Liver (tissue), 9 donors: ENCODE results near the gene ETV3. TPM values are rescaled to one million over a fixed set of nuclear protein-coding genes. Genes with fewer than 3 reads are reported as not detected.

Experiments
- DNase-seq: peaks from one replicate; pipeline ENCODE4 v3.0.0-alpha.2; 2017; ENCODE audit warnings: low spot score
- H3K27ac ChIP-seq, 2 donors: one replicate each; pipeline ENCODE4 v1.7.0; 2013; ENCODE audit warnings: inconsistent platforms in 2 of 2, low read length in 2 of 2, control low read depth in 1 of 2, low read depth in 1 of 2, mild to moderate bottlenecking in 1 of 2
- H3K27me3 ChIP-seq, 4 donors: one replicate each; pipeline versions ENCODE4 v1.6.1 to v1.7.0; 2013; ENCODE audit warnings: low read length in 3 of 4, inconsistent platforms in 1 of 4, mild to moderate bottlenecking in 1 of 4, moderate library complexity in 1 of 4; ENCODE audit not compliant: control insufficient read depth in 4 of 4, insufficient read depth in 4 of 4
- H3K36me3 ChIP-seq, 4 donors: one replicate each; pipeline versions ENCODE4 v1.6.1 to v1.7.0; 2013; ENCODE audit warnings: low read length in 3 of 4, mild to moderate bottlenecking in 3 of 4, low read depth in 1 of 4, moderate library complexity in 1 of 4; ENCODE audit not compliant: control insufficient read depth in 4 of 4, insufficient read depth in 3 of 4
- H3K4me1 ChIP-seq, 4 donors: one replicate each; pipeline versions ENCODE4 v1.6.1 to v1.7.0; 2013; ENCODE audit warnings: low read length in 3 of 4, mild to moderate bottlenecking in 3 of 4, moderate library complexity in 1 of 4; ENCODE audit not compliant: control insufficient read depth in 4 of 4, insufficient read depth in 4 of 4
- H3K4me3 ChIP-seq, 3 donors: one replicate each; pipeline versions ENCODE4 v1.6.1 to v1.7.0; 2013; ENCODE audit warnings: low read length in 3 of 3, control low read depth in 1 of 3, low read depth in 1 of 3, mild to moderate bottlenecking in 1 of 3
- H3K9ac ChIP-seq, 2 donors: one replicate each; pipeline ENCODE4 v1.7.0; 2013; ENCODE audit warnings: low read length in 2 of 2, mild to moderate bottlenecking in 2 of 2, moderate library complexity in 2 of 2, control low read depth in 1 of 2, low read depth in 1 of 2
- H3K9me3 ChIP-seq, 4 donors: one replicate each; pipeline versions ENCODE4 v1.6.1 to v1.7.0; 2013; ENCODE audit warnings: low read length in 3 of 4; ENCODE audit not compliant: control insufficient read depth in 4 of 4
- ATF3 ChIP-seq: IDR thresholded peaks from 2 replicates; pipeline ENCODE4 v1.6.1; 2016; ENCODE audit warnings: antibody characterized with exemption
- CTCF ChIP-seq: fragments of 150-350 bp; IDR thresholded peaks from 2 replicates; pipeline ENCODE4 v1.5.1; 2017; ENCODE audit warnings: improper control_type of control experiment, low read depth, low read length; ENCODE audit not compliant: missing input control
- EGR1 ChIP-seq, 2 donors: IDR thresholded peaks; 2 replicates each; pipeline ENCODE4 v1.6.1; 2016 to 2018; ENCODE audit warnings: antibody characterized with exemption in 2 of 2, low read depth in 2 of 2
- FOXA1 ChIP-seq: IDR thresholded peaks from 2 replicates; pipeline ENCODE4 v1.6.1; 2016; ENCODE audit warnings: antibody characterized with exemption
- FOXA2 ChIP-seq: IDR thresholded peaks from 2 replicates; pipeline ENCODE4 v1.6.1; 2016; ENCODE audit warnings: antibody characterized with exemption
- GABPA ChIP-seq, 2 donors: IDR thresholded peaks in 1 of 2; conservative IDR thresholded peaks in 1 of 2; 2 replicates each; pipeline ENCODE4 v1.6.1; 2016; ENCODE audit warnings: antibody characterized with exemption in 2 of 2, mild to moderate bottlenecking in 1 of 2, moderate library complexity in 1 of 2
- HNF4A ChIP-seq, 2 donors: conservative IDR thresholded peaks; 2 replicates each; pipeline ENCODE4 v1.6.1; 2016; ENCODE audit warnings: antibody characterized with exemption in 2 of 2, mild to moderate bottlenecking in 2 of 2
- HNF4G ChIP-seq: IDR thresholded peaks from 2 replicates; pipeline ENCODE4 v1.6.1; 2016; ENCODE audit warnings: antibody characterized with exemption
- JUND ChIP-seq, 2 donors: IDR thresholded peaks; 2 replicates each; pipeline ENCODE4 v1.6.1; 2016; ENCODE audit warnings: antibody characterized with exemption in 2 of 2
- MAX ChIP-seq: IDR thresholded peaks from 2 replicates; pipeline ENCODE4 v1.6.1; 2016; ENCODE audit warnings: antibody characterized with exemption
- NR2F2 ChIP-seq: IDR thresholded peaks from 2 replicates; pipeline ENCODE4 v1.6.1; 2016; ENCODE audit warnings: antibody characterized with exemption
- RAD21 ChIP-seq, 2 donors: IDR thresholded peaks; 2 replicates each; pipeline ENCODE4 v1.6.1; 2016; ENCODE audit warnings: antibody characterized with exemption in 2 of 2, mild to moderate bottlenecking in 2 of 2
- REST ChIP-seq: IDR thresholded peaks from 2 replicates; pipeline ENCODE4 v1.6.1; 2016; ENCODE audit warnings: antibody characterized with exemption, mild to moderate bottlenecking
- RXRA ChIP-seq, 2 donors: IDR thresholded peaks; 2 replicates each; pipeline ENCODE4 v1.6.1; 2017 to 2018; ENCODE audit warnings: antibody characterized with exemption in 2 of 2, mild to moderate bottlenecking in 1 of 2
- SP1 ChIP-seq: IDR thresholded peaks from 2 replicates; pipeline ENCODE4 v1.6.1; 2018; ENCODE audit warnings: antibody characterized with exemption, mild to moderate bottlenecking
- TAF1 ChIP-seq: conservative IDR thresholded peaks from 2 replicates; pipeline ENCODE4 v1.6.1; 2016; ENCODE audit warnings: antibody characterized with exemption, mild to moderate bottlenecking
- YY1 ChIP-seq: IDR thresholded peaks from 2 replicates; pipeline ENCODE4 v1.6.1; 2016; ENCODE audit warnings: antibody characterized with exemption, mild to moderate bottlenecking
- ZBTB33 ChIP-seq: IDR thresholded peaks from 2 replicates; pipeline ENCODE4 v1.6.1; 2016; ENCODE audit warnings: antibody characterized with exemption
- WGBS: extraction: QIAGEN DNeasy Blood & Tissue Kit; methylation state at CpG from one replicate; pipeline ENCODE4 v1.1.7; 2013; 5-methylcytosine and 5-hydroxymethylcytosine counted together
- polyA plus RNA-seq, 2 donors: library from polyadenylated mRNA; stranded (reverse) in 1 of 2; unstranded in 1 of 2; fragments of 200-250 nt in 1 of 2; fragments of >200 nt in 1 of 2; fragmentation: Nextera tagmentation in 1 of 2; extraction: Ambion mirVana in 1 of 2; gene quantifications; one replicate each; pipeline versions ENCODE4 v1.2.1 to v1.2.3, GENCODE V29; 2013 to 2015
- total RNA-seq, 2 donors: library from RNA; depleted of rRNA; stranded (reverse); fragments of >200 nt; gene quantifications; one replicate each; pipeline ENCODE4 v1.2.3, GENCODE V29; 2014
- donor health status: healthy.
- donor health status: healthy.
- donor health status: healthy.
- donor health status: healthy.
- donor health status: healthy.

ETV3 gene
- total and polyA plus RNA-seq, 4 donors = 2.0 to 10.8 (median 5.3) TPM

GRCh38 chr1:157092831-157093230 is 45.4 kb downstream of the ETV3 start:
- no peak overlapping the region for H3K4me3 ChIP-seq
- no peak overlapping the region for H3K9ac ChIP-seq
- H3K27ac ChIP-seq = no peak overlapping the region
- peak; percentile 33 for TF ChIP-seq NR2F2
- TF ChIP-seq CTCF = no peak
- no peaks in the 10 kb centered on the region for H3K9me3 ChIP-seq
- H3K27me3 ChIP-seq = no peaks in the 10 kb centered on the region
- 76% methylated on average over 8 of the region's 8 CpGs for WGBS
- H3K36me3 ChIP-seq = no peaks in the 10 kb centered on the region
- DNase-seq = no peak
- peaks cover 0 to 11% (median 8%) of the 10 kb centered on the region in 4 donors for H3K4me1 ChIP-seq

- Histone ChIP-seq H3K9ac (no peak overlapping the region), H3K9me3 (no peaks in the 10 kb centered on the region), H3K27ac (no peak overlapping the region), H3K27me3 (no peaks in the 10 kb centered on the region), H3K4me3 (no peak overlapping the region), H3K4me1 (peaks cover 0 to 11% (median 8%) of the 10 kb centered on the region in 4 donors), H3K36me3 (no peaks in the 10 kb centered on the region)
- 87% methylated on average over 4 of the region's 4 CpGs for WGBS
- no peak for DNase-seq
- no peak for TF ChIP-seq ZBTB33
- no peak for TF ChIP-seq MAX
- TF ChIP-seq HNF4G = no peak
- no peak for TF ChIP-seq REST
- no peak for TF ChIP-seq EGR1 (IDR thresholded peaks at IDR 0.05; ENCODE audit: low read depth in 2 of 2)
- TF ChIP-seq JUND (IDR thresholded peaks at IDR 0.05) = no peak
- TF ChIP-seq FOXA1 = no peak
- TF ChIP-seq RAD21 (IDR thresholded peaks at IDR 0.05) = no peak
- no peak for TF ChIP-seq RXRA (IDR thresholded peaks at IDR 0.05)
- no peak for TF ChIP-seq YY1
- no peak for TF ChIP-seq HNF4A (conservative IDR thresholded peaks at IDR 0.05)
- TF ChIP-seq CTCF = no peak
- TF ChIP-seq TAF1 = no peak
- no peak for TF ChIP-seq ATF3
- TF ChIP-seq SP1 = no peak
- TF ChIP-seq GABPA (IDR thresholded peaks at IDR 0.05 in 1 of 2, conservative IDR thresholded peaks at IDR 0.05 in 1 of 2) = no peak
- TF ChIP-seq FOXA2 = no peak
- no peak for TF ChIP-seq NR2F2
Measured at GRCh38 chr1:157091668-157092273, 46.4 kb downstream of the ETV3 start.
